ENCODE results near the gene PLXNA3.

Gene PLXNA3

GRCh38 chrX:154433605-154434004 lies 24.5 kb upstream of the PLXNA3 start:
- DNase-seq: no peak
- intact Hi-C loops (cut with DNase I): no loop called here

GRCh38 chrX:154434394-154435168 lies 23.5 kb upstream of the PLXNA3 start:
- intact Hi-C loops (cut with DNase I): no loop called here

GRCh38 chrX:154435171-154435733 lies 22.8 kb upstream of the PLXNA3 start:
- no peak for DNase-seq
- intact Hi-C loops (cut with DNase I): no loop called here

More at GRCh38 chrX:154434394-154435168, 23.5 kb upstream of the PLXNA3 start:
- DNase-seq: no peak

DNA sequence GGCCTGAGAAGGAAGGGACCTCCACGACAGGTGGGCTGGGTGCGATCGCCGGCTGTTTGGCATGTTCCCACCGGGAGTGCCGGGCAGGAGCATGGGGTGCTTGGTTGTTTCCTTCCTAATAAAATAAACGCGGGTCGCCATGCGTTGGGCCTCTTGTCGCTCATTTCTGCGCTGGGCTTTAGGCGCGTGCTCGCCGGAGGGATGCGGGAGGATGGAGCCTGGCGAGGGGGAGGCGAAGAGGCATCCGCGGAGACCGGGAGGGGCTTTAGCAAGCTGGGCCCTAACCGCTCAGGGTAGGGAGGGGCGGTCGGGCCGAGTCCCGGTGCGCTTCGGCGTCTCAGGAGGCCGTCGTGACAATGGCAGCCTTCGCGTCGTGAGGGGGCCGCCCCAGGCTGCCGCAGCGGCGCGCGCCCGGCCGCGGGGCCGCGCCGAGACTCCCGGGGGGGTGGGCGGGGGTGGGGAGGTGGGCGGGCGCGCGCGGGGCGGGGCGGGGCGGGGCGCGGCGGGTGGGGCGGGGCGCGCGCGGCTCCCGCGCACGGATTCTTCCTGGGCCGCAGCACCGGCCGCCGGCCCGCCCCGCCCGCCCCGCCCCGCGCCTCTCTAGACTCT lies 21.6 kb upstream of the PLXNA3 start:
- intact Hi-C loops (cut with DNase I): no loop called here
- peak in 21 of 42 donors; percentile 14 to 63 (median 47) for DNase-seq

DNA sequence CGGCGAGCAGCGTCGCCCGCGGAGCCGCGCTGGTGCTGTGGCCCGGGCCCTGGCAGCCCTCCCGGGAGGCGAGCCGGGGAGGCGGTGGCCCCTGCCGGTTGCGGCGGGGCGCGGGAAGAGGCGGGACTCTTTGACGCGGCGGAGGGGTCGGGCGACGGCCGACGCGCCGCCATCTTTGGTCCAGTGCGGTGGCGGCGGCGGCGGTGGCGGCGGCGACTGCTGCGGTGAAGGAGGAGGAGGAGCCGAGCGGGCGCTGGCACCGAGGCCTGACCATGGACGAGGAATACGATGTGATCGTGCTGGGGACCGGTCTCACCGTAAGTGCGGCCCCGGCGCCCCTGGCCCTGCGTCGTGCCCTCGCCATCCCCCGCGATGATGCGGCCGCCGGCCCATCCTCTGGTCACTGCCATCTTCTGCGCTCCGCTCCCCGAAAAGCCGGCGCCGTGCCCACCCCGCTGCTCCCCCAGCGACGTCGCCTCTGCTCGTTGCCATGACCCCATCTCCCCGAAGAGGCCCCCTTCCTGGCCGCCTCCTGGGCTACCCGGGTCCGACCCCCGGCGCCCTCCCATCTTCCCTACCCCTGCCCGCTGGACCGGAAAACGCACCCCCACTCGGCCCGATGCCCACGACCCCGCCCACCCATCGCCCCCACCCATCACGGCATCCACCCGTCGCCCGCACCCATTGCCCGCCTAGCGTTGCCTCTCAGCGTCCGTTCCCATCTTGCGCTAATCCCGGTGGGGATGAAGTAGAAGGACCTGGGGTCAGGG lies 20.9 kb upstream of the PLXNA3 start, which contains the start of gene GDI1:
GDI1 (plus strand) TSS at position 172 of the 770 bp plus-strand sequence; CDS start at position 273, 101 bp downstream.
- intact Hi-C loops (cut with DNase I): no loop called here
- DNase-seq: peak in 29 of 42 donors; percentile 29 to 77 (median 54)

- no peak for DNase-seq
- intact Hi-C loops (cut with DNase I): no loop called here
These were observed 19.8 kb upstream of the PLXNA3 start for GRCh38 chrX:154437971-154438893.

- no peak for DNase-seq
- intact Hi-C loops (cut with DNase I): no loop called here
These were observed 18.2 kb upstream of the PLXNA3 start for GRCh38 chrX:154439841-154440240.

GRCh38 chrX:154440623-154441357 lies 17.3 kb upstream of the PLXNA3 start:
- peak in 7 of 42 donors; percentile 30 to 59 (median 41) for DNase-seq

GRCh38 chrX:154441564-154441963 lies 16.5 kb upstream of the PLXNA3 start:
- intact Hi-C loops (cut with DNase I): no loop called here
- DNase-seq: no peak

More at GRCh38 chrX:154440623-154441357, 17.3 kb upstream of the PLXNA3 start:
- intact Hi-C loops (cut with DNase I): no loop called here

GRCh38 chrX:154441984-154442707 lies 15.9 kb upstream of the PLXNA3 start:
- no peak for DNase-seq
- intact Hi-C loops (cut with DNase I): no loop called here

GRCh38 chrX:154443479-154443910 lies 14.6 kb upstream of the PLXNA3 start:
- intact Hi-C loops (cut with DNase I): no loop called here
- DNase-seq: peak in 2 of 42 donors; percentile 25 to 43

DNA sequence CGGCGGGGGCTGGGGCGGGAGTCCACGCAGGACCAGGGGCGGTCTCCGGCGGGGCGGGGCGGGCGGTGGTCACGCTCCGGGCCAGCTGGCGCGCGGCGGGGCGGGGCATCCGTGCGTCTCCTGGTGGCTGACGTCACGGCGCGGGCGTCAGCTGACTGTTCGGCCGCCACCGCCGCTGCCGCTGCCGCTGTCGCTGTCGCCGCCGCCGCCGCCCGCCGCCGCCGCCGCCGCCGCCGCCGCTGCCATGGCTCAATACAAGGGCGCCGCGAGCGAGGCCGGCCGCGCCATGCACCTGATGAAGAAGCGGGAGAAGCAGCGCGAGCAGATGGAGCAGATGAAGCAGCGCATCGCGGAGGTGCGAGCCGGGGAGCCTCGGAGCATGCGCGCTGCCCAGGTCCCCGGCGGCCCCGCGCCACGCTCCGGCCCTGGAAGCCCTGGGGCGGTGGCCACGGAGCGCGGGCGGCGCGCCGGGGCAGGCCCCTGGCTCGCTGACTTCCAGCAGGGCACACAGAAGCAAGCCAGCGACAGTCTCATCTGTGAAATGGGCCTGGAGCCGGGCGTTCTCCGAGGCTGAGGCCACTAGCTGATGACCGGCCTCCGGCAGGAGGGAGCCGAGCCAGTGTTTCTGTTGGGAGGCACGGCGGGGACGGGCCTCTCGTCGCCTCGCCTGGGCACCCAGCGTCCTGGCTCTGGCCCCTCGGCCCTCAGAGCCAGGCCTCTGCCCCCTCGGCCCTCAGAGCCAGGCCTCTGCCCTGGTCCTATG lies 13.9 kb upstream of the PLXNA3 start, which contains the start of gene FAM50A:
FAM50A (plus strand) TSS at position 150 of the 763 bp plus-strand sequence; CDS start at position 245, 95 bp downstream.
- peak; percentile 40 to 90 (median 80) for DNase-seq
- intact Hi-C loops (cut with DNase I): no loop called here

GRCh38 chrX:154444755-154445246 lies 13.3 kb upstream of the PLXNA3 start:
- intact Hi-C loops (cut with DNase I): no loop called here
- DNase-seq: no peak

GRCh38 chrX:154445776-154446175 lies 12.3 kb upstream of the PLXNA3 start:
- no peak for DNase-seq
- intact Hi-C loops (cut with DNase I): no loop called here

DNA sequence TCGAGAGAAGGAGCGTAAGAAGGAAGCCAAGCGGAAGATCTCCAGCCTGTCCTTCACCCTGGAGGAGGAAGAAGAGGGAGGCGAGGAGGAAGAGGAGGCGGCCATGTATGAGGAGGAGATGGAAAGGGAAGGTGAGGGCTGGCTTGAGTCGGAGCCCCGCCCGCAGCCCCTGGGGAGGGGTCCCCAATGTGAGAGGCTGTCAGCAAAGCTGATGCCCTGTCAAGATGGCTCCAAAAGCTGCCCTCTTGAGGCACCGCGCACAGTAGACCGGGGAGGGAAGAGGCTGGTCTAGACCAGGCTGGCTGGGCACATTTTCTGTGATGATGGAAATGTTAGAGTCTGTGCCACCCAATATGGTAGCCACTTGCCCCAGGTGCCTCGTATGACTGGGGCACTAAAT lies 11.7 kb upstream of the PLXNA3 start:
- intact Hi-C loops (cut with DNase I): no loop called here
- no peak for DNase-seq

- intact Hi-C loops (cut with DNase I): no loop called here
- no peak for DNase-seq
These were observed 9.6 kb upstream of the PLXNA3 start for GRCh38 chrX:154448484-154448883.
